ENCODE data around the gene BMAL1. TPM values are rescaled to one million over a fixed set of nuclear protein-coding genes. Genes with fewer than 3 reads are reported as not detected.
"Not testable (repeated sequence)": the region's sequence is repeated elsewhere in the genome, so short reads cannot be mapped to it uniquely, and the experiment has no call there.

The BMAL1 gene
- total and polyA plus RNA-seq, 2 donors (not counting 3 experiments of a cell fraction or from before 2014, with no cell fraction given) = 5.8 to 10.1 TPM

- H3K79me2 ChIP-seq (ENCODE audit: control insufficient read depth, insufficient read depth, low read length); dilution Hi-C loops (cut with MboI; ENCODE audit: extremely low pct_ligation_motif_present, low sequenced_read_pairs); H3K9ac ChIP-seq (replicated peaks; ENCODE audit: extremely low read depth, insufficient read depth, low read length); POLR2A ChIA-PET; H3K4me2 ChIP-seq (ENCODE audit: insufficient read depth, low read length); H2AFZ ChIP-seq (ENCODE audit: low read depth, low read length); H3K9me1 ChIP-seq (replicated peaks; ENCODE audit: control insufficient read depth, extremely low read depth, insufficient read depth, low read length); FAIRE-seq; intact Hi-C loops (cut with micrococcal nuclease); BruUV-seq (replicated peaks); H4K20me1 ChIP-seq (replicated peaks; ENCODE audit: control insufficient read depth, extremely low read depth, insufficient read depth, low read length); H3K9me3 ChIP-seq (replicated peaks; ENCODE audit: control insufficient read depth, insufficient read depth, low read length); DNase-seq (ENCODE audit: low read depth, low spot score); H3K27ac ChIP-seq (ENCODE audit: insufficient read depth, low read depth, low read length); H3K36me3 ChIP-seq (ENCODE audit: control insufficient read depth in 2 of 2, extremely low read depth in 1 of 2, insufficient read depth in 2 of 2, low read length in 2 of 2); H3K4me3 ChIP-seq (replicated peaks in 1 of 3; ENCODE audit: insufficient read depth in 1 of 3, low read depth in 1 of 3, low read length in 3 of 3): not testable (repeated sequence)
- H3K4me1 ChIP-seq (ENCODE audit: control insufficient read depth, extremely low read depth, insufficient read depth, low read length) = peaks cover 28% of the 10 kb centered on the region
- CTCF ChIA-PET = interaction anchor here (1.1 to 2.6 kb wide), 3 partner anchors 34 to 81 kb away, joined by 3 to 9 read pairs (median 3); no protein-coding TSS in a partner anchor
- peaks cover 8 to 11% of the 10 kb centered on the region in 2 experiments for H3K27me3 ChIP-seq (ENCODE audit: control insufficient read depth in 2 of 2, insufficient read depth in 2 of 2, low read length in 2 of 2)
These were observed 19.5 kb upstream of the BMAL1 start for GRCh38 chr11:13258061-13258460.

DNA sequence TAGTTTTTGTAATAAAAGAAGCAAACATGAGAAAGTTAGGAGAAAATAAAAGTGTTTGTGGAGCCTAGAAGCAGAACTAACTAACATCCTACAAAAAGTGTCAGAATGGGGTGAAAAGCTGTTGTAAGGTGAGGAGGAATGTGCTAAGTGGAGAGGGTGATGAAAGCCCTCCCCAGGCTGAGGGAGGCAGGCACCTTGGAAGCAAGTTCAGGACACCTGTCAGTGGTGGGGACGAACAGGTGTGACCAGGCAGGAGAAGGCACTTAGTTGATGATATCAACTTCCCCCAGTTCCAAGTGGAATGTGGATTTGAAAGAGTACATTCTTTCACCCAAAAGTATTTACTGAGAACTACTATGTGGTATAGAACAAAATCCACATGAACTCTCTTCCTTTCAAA, 18.7 kb upstream of the BMAL1 start:
- ChIA-PET POLR2A (no interaction called here), CTCF (no interaction called here)
- intact Hi-C loops (cut with micrococcal nuclease) (no loop called here), dilution Hi-C loops (cut with MboI; ENCODE audit: extremely low pct_ligation_motif_present, low sequenced_read_pairs) (no loop called here)
- Histone ChIP-seq H3K4me3 (replicated peaks in 1 of 3; ENCODE audit: insufficient read depth in 1 of 3, low read depth in 1 of 3, low read length in 3 of 3) (no peak overlapping the region), H3K27me3 (ENCODE audit: control insufficient read depth in 2 of 2, insufficient read depth in 2 of 2, low read length in 2 of 2) (peaks cover 7 to 11% of the 10 kb centered on the region in 2 experiments), H3K4me2 (ENCODE audit: insufficient read depth, low read length) (no peak overlapping the region), H3K79me2 (ENCODE audit: control insufficient read depth, insufficient read depth, low read length) (no peaks in the 10 kb centered on the region), H3K36me3 (ENCODE audit: control insufficient read depth in 2 of 2, extremely low read depth in 1 of 2, insufficient read depth in 2 of 2, low read length in 2 of 2) (no peaks in the 10 kb centered on the region), H4K20me1 (replicated peaks; ENCODE audit: control insufficient read depth, extremely low read depth, insufficient read depth, low read length) (no peaks in the 10 kb centered on the region), H3K9me3 (replicated peaks; ENCODE audit: control insufficient read depth, insufficient read depth, low read length) (no peaks in the 10 kb centered on the region), H2AFZ (ENCODE audit: low read depth, low read length) (no peak overlapping the region), H3K4me1 (ENCODE audit: control insufficient read depth, extremely low read depth, insufficient read depth, low read length) (peaks cover 34% of the 10 kb centered on the region), H3K27ac (ENCODE audit: insufficient read depth, low read depth, low read length) (no peak overlapping the region), H3K9me1 (replicated peaks; ENCODE audit: control insufficient read depth, extremely low read depth, insufficient read depth, low read length) (no peaks in the 10 kb centered on the region), H3K9ac (replicated peaks; ENCODE audit: extremely low read depth, insufficient read depth, low read length) (no peak overlapping the region)
- no peak for FAIRE-seq
- no peak for DNase-seq (ENCODE audit: low read depth, low spot score)
- BruUV-seq (replicated peaks) = no TSS peak
- TF ChIP-seq, protein P1, sequence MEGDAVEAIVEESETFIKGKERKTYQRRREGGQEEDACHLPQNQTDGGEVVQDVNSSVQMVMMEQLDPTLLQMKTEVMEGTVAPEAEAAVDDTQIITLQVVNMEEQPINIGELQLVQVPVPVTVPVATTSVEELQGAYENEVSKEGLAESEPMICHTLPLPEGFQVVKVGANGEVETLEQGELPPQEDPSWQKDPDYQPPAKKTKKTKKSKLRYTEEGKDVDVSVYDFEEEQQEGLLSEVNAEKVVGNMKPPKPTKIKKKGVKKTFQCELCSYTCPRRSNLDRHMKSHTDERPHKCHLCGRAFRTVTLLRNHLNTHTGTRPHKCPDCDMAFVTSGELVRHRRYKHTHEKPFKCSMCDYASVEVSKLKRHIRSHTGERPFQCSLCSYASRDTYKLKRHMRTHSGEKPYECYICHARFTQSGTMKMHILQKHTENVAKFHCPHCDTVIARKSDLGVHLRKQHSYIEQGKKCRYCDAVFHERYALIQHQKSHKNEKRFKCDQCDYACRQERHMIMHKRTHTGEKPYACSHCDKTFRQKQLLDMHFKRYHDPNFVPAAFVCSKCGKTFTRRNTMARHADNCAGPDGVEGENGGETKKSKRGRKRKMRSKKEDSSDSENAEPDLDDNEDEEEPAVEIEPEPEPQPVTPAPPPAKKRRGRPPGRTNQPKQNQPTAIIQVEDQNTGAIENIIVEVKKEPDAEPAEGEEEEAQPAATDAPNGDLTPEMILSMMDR (IDR thresholded peaks at IDR 0.05; ENCODE audit: extremely low read depth in 1 of 2, insufficient read depth in 1 of 2, low read depth in 1 of 2, low read length in 2 of 2) = no peak
- TF ChIP-seq FOS (IDR thresholded peaks at IDR 0.05; ENCODE audit: borderline replicate concordance, insufficient read depth, low read length) = no peak
- TF ChIP-seq, protein P2, sequence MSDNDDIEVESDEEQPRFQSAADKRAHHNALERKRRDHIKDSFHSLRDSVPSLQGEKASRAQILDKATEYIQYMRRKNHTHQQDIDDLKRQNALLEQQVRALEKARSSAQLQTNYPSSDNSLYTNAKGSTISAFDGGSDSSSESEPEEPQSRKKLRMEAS (IDR thresholded peaks at IDR 0.05; ENCODE audit: insufficient read depth, insufficient read length) = no peak
- no peak for TF ChIP-seq MYC (IDR thresholded peaks at IDR 0.05; ENCODE audit: low read depth, low read length)
- no peak for TF ChIP-seq POLR2AphosphoS5 (IDR thresholded peaks at IDR 0.05; ENCODE audit: insufficient read depth, low read depth, low read length)
- no peak for TF ChIP-seq EZH2 (IDR thresholded peaks at IDR 0.05; ENCODE audit: borderline replicate concordance, low read depth, low read length, severe bottlenecking)
- TF ChIP-seq JUN (IDR thresholded peaks at IDR 0.05; ENCODE audit: borderline replicate concordance, insufficient read depth, insufficient read length, low read depth) = no peak
- TF ChIP-seq POLR2A (IDR thresholded peaks at IDR 0.05; ENCODE audit: low read depth, low read length) = no peak
- no peak for TF ChIP-seq GATA2 (IDR thresholded peaks at IDR 0.05; ENCODE audit: insufficient read depth, insufficient read length, low read depth, low read length)
